Cerebellar nuclear complex (tissue), 1 donor: ENCODE data around the gene HOOK2.

Experiments used
- DNase-seq, 2 experiments: peaks; one replicate each; lab custom pipeline; 2025; lab: John Stamatoyannopoulos, UW

HOOK2 gene

GRCh38 chr19:12793290-12794195 is 18.2 kb upstream of the HOOK2 start:
- peak; percentile 59 to 70 for DNase-seq

- no peak for DNase-seq
Observed at GRCh38 chr19:12792853-12793289, 17.5 kb upstream of the HOOK2 start.

GRCh38 chr19:12792051-12792852 is 16.9 kb upstream of the HOOK2 start:
- DNase-seq, result no peak

- peak; percentile 36 to 87 for DNase-seq
Observed at GRCh38 chr19:12791345-12792050, 16.1 kb upstream of the HOOK2 start, which contains the start of gene JUNB. TSS of gene JUNB (plus strand) at chr19:12791486. CDS start at chr19:12791772, 286 bp downstream.

- no peak for DNase-seq
Observed at GRCh38 chr19:12790628-12791344, 15.4 kb upstream of the HOOK2 start.

GRCh38 chr19:12789904-12790619 is 14.7 kb upstream of the HOOK2 start:
- DNase-seq, result peak; percentile 60 to 88

GRCh38 chr19:12789098-12789903 is 13.9 kb upstream of the HOOK2 start:
- DNase-seq, result no peak

GRCh38 chr19:12788682-12789097 is 13.3 kb upstream of the HOOK2 start:
- no peak for DNase-seq

GRCh38 chr19:12788042-12788681 is 12.8 kb upstream of the HOOK2 start:
- DNase-seq, result no peak

- DNase-seq, result no peak
Observed at GRCh38 chr19:12787458-12787857, 12.1 kb upstream of the HOOK2 start.

- DNase-seq, result no peak
Observed at GRCh38 chr19:12786952-12787351, 11.6 kb upstream of the HOOK2 start.

- no peak for DNase-seq
Observed at GRCh38 chr19:12786141-12786870, 11.0 kb upstream of the HOOK2 start.

- DNase-seq, result no peak
Observed at GRCh38 chr19:12785431-12786031, 10.2 kb upstream of the HOOK2 start.

- DNase-seq, result no peak
Observed at GRCh38 chr19:12784871-12785430, 9.6 kb upstream of the HOOK2 start.

- no peak for DNase-seq
Observed at GRCh38 chr19:12784394-12784870, 9.1 kb upstream of the HOOK2 start.

- DNase-seq, result no peak
Observed at GRCh38 chr19:12783849-12784393, 8.6 kb upstream of the HOOK2 start.

- no peak for DNase-seq
Observed at GRCh38 chr19:12783291-12783848, 8.0 kb upstream of the HOOK2 start.
